Forelimb muscle (tissue), 1 donor: ENCODE data around the gene USP6NL. TPM values are rescaled to one million over a fixed set of nuclear protein-coding genes. Genes with fewer than 3 reads are reported as not detected.

Experiments
- DNase-seq: peaks from one replicate; pipeline ENCODE4 v3.0.0-alpha.2; 2013; ENCODE audit warnings: low read depth
- polyA plus RNA-seq: library from polyadenylated mRNA; unstranded; fragments of 120-200 nt; gene quantifications from one replicate; pipeline ENCODE4 v1.2.1, GENCODE V29; 2013; ENCODE audit not compliant: insufficient read length

Gene USP6NL
- polyA plus RNA-seq, 1 donor: 7.7 TPM

DNA sequence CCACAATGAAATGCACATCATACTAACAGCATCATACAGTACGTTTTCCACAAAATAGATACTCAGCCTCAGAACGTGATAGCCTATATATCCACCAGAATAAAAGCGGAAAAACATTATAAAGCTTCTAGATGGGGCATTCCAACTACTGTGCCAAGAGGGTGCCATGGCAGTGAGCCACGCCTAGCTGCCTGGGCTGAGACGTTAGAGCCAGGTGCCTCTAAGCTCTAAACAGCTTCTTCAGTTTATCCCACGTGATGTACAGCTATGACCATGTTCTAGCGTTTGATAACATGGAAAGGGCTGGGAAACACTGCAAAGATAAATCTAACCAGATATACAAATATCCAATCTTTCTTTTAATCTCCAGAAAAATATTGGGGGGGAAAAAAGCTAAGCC, 17.8 kb downstream of the USP6NL start:
- no peak for DNase-seq

DNA sequence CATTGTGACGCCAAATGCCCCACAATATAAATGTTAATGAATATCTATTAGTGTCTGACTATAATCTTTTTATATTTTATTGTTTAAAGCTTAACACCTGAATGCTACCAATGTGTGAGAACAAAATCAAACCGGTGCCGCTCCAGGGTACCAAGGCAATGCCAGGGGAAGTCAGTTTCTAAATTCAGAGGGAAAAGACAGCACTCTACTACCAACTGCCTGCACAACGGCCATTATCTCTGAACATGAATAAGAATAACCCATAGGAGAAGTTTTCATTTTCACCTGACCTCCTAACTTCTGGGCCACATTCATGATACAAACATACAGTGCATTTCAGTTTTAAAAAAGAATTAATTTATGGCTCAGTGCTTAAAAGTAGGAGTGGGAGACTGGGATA, 21.7 kb downstream of the USP6NL start:
- DNase-seq: no peak

DNA sequence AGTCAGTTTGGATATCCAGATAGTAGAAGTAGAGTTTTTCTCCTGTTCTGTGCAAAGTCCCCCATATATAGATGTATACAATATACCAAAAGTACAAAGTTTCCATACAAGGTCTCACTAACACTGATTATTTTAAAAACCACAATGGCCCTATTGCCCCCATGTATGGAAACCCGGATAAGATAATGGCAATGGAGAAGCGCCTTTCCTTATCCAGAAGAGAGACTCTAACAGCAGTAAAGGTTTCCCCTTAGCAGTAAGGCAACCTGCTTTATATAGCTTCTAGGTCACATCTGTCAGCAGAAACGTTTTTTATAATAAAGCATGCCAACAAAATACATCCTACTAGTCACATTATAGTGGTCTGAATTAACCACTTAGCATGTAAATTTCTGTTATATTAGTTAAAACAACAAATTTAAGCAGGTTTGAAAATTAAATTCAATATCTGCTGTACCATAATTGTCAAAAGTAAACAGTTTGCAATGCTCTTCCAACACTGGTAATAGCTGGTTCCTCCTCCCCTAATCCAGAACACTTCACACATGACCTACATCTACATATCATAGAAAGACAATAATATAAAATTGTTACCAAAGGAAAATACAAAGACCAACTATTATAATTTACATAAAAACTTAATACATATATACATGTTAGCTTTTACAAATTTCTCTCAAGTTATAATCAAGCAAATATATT, 22.4 kb downstream of the USP6NL start:
- DNase-seq: no peak

DNA sequence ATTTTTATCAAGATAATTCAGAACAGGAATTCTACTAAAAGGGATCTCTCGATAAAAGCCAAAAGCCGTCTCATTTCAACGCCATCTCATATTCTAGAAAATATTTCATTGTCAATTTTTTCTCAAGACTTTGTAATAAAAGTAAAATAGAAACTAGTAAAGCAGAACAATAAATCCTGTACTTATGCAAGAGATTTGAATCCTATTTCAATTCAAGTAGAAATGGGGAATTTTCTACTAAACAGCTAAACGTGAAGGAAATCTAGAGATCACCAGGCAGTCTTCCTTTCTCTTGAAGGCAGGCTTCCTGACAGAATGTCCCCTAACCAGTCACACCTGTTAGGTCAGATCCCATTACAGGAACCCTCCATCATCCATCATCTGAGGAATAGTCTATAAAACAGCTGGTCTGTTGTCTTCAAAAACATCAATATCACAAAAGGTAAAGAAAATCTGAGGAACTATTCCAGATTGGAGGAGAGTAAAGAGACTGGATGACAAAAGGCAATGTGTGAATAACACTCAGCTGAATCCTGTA, 23.7 kb downstream of the USP6NL start:
- DNase-seq: no peak

DNA sequence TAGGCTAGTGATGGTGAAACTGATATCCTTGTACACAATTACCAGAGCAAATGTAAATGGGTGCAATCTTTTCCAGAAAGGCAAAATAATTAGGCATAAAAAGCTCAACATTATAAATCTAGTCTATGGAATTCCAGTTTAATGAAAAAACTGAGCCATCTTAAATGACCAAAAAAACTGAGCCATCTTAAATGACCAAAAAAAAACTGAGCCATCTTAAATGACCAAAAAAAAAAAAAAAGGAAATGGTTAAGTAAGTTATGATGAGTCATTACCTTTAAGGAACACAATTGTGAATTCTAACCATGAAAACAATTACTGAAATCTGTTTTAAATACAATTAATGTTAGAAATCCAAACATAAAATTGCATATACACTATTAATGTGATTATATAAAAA, 25.3 kb downstream of the USP6NL start:
- DNase-seq: no peak

DNA sequence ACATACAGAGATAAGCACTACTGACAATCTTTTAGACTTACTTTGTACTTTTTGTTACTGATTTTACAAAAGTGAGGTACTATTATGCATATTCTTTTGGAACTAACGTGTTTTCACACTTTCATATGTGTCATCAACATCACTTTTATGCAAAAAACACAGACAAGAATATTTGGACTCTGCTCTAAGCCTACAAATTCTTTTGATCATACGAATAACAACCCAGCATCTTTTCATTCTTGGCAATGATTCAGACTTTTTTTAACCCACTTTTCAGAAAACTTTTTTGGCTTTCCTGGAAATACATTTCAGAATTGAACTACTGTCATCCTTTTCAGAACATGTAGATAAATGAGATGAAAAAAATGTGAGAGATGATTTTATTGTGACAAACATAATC, 30.2 kb downstream of the USP6NL start:
- DNase-seq: no peak

DNA sequence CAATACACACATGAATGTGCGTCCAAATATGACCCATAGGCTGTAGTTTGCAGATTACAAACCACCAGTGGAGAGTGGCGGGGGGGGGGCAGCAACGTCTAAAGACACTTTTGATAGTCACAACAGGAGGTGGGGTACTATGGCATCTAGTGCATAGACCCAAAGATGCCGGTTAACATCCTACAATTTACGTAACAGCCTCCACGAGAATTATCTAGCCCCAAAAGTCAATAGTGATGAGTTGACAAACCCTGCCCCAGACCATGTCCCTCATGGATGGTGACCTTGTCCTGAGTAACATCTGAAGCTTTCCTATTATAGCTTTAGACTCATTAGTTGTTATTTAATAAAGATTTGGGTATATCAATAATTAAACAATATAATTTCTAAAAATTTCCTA, 31.6 kb downstream of the USP6NL start:
- DNase-seq: no peak

DNA sequence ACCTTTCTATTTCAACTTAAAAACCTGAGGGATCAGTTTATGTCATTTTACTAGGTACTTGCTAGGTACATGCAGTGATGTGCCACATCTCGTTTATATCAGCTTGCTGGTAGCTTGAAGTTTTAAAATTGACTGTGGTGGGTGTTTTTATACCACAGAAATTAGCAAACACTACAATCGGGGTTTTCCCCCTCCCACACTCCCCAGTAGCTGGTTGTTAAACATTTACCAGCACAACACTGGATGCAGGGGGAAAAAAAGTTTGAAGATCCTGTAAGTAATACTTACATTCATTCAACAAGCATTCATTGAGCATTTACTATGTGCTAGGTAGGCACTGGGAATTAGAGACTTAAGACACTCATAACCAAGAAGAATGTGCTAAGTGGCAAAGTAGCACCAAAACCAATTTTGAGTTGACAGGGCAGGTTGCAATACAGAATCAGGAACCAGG, 32.6 kb downstream of the USP6NL start:
- no peak for DNase-seq

DNA sequence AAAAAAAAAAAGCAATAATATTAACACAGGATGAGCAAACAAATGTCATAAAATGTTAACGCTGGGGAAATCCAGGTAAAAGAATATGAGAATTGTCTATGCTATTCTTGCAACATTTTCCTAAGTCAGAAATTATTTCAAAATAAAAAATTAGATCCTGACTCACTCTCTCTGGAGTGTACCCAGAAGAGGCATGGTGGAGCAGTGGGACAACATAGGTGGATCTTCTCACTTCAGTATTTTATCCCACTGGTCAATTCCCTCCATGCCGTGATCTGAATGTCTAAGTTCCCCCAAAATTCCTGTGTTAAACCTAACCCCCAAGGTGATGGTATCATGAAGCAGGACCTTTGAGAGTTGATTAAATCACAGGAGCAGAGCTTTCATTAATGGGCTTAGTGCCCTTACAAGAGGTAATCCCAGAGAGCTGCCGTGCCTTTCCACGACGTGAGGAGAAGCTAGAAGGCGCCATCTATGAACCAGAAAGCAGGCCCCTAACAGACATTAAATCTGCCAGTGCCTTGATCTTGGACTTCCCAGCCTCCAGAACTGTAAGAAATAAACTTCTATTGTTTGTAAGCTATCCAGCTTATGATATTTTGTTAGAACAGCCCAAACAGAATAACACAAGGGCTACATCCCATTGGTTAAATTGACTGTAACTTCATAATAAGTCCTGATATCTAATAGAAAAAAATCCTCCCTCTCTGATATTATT, 35.2 kb downstream of the USP6NL start:
- DNase-seq: no peak

DNA sequence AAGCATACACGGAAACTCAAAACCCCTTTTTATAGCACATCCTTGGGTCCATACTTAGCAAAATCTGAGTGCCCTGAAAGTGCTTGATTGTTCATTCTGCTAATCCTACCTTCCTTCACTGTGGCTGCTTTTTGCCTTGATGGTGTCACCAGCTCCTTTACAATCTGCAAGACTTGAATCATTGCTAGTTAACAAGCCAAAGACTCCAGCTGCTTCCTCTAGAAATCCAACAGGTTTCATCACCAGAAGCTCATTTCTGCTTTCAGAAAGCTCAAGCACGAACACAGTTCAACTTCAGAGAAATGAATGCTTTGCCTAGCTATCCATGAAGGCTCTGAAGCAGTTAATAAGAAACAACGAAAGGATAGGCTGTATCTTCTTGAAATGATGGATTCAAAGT, 38.0 kb downstream of the USP6NL start:
- DNase-seq: no peak

DNA sequence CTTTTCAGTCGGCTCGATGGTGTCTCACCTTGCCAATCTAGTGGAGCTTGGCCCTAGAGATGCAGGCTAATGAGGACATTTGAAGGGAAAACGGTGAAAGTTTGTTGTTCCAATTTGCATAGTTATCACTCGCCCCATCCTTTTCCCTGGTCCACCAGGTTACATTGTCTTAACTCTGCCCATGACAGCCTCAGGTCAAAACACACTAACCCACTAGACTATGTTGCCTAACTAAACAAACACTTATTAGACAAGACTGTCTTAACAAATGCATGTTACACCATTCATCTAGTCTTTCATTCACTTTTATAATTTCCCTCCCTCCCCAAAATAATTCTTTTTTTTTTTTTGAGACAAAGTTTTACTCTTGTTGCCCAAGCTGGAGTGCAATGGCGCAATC, 40.7 kb downstream of the USP6NL start:
- no peak for DNase-seq

DNA sequence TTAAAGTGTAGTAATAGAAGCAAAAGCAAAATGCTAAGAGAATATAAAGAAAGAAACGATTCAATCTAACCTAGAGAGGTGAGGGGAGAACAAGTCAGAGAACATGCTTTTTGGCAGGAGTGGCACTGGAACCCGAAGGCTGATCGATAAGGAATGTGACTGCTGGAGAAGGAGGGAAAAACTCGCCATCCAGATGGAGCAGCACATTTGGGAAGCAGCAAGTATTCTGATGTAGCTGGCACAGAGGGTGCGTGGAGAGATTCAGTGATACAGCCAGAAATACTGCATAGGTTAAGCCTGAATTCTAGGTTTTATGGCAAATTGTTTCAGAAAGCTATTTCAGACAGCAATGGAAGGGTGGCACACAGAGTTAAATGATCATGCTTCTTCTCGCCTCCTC, 42.0 kb downstream of the USP6NL start:
- DNase-seq: no peak

DNA sequence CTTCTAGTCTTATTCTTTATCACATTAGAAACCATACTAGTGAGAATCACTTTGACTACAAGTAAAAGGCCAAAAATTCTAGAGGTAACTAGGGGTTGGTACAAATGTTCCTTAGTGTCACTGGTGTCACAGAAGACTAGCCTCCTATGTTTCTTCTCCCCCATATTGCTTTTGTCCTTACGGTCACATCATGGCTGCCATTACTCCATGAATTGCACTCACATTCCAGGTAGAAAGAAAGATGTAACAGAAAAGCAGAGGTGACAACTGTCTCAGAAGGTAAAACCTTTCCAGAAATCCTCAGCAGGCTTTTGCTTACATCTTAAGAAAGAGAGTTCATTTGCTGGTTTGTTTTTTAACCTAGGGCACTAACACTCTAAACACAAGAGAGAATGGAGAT, 42.9 kb downstream of the USP6NL start:
- DNase-seq: no peak

DNA sequence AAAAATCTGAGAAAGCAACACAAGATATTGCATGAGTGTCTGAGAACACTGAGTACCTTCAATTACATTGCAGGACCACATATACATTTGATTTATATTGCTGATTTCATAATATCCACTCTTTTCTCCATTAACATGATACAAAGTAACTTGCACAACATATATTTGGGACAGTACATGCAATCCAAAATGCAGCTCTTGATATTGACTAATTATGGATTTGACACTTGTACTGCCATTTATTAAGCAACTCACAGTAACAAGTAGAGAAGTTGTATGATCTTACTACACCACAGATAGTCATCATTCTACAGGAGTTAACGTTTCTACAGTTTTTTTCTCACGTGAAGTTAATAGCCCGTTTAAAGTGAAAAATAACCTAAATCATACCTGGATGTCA, 46.7 kb downstream of the USP6NL start:
- DNase-seq: no peak

DNA sequence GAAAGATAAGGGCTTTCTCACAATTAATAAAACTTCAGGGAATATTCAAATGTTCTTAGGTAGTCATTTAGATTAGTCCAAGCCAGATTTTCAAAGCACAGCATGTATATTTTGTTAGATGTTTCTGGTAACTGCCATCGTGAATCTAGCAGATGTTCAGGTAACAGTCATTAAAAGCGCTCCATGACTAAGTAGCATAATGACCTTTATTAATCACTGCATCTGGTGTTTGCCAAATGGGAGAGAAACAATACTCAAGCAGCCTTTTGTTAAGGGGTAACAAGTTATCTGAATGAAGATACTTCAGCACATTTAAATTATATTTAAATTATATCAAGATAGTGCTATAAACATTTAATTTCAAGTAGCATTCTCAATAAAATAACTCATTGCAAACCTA, 47.5 kb downstream of the USP6NL start:
- DNase-seq: no peak

DNA sequence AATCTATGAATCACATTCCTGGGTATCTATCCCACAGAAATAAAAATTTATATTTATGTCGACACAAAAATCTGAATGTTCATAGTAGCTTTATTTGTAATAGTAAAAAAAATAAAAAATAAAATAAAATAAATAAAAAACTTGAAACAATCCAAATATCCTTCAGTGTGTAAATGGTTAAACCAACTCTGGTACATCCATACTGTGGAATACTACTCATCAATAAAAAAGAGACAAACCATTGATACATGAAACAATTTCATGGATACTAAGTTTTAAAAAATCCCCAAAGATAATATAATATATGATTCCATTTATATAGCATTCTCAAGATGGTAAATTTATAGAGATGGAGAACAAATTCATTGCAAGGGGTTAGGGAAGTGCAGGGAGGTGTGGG, 48.6 kb downstream of the USP6NL start:
- DNase-seq: no peak

DNA sequence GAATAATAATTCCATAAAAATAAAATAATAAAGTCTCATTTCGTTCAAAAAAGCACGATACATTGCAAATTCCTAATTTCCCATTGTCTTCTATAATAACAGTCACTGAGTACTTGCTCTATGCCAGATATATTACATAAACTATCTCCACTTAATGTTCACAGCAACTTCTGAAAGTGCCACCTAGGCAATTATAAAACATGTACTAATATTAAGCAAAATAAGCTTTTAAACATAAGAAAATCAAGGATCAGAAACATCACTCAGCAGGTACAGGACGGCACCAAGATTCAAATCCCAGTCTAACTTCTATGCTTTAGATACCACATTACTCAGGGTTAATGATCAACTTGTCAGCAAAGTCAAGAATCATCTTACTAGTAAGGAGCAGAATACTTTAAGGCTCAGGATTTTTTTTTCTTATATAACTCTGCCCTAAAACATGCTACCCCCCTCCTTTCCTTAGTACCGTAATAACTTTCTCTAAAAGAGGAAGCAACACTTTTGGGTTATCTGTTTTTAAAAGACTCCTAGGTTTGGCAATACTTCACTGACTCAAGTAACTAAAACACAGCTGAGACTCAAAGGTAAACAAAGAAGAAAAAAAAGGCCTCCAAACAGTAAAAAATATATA, 51.3 kb downstream of the USP6NL start:
- DNase-seq: no peak

DNA sequence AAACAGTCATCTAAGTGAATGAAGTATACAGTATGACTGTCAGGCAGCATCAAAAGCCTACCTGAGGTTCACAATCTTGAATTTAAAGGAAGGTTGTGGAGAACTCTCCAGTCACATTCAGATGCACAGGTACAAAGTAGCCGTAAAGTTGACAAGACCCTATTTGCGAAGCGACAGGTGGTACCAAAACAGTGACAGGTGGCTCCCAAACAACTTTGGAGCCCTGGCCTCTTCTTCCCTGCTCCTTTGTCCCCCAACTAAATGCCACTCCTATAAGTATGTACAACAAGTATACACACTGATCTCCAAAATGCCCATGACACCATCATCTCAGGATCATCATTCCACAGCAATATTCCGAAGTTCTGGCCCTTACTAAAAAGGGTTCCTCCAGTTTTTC, 53.5 kb downstream of the USP6NL start:
- DNase-seq: no peak

DNA sequence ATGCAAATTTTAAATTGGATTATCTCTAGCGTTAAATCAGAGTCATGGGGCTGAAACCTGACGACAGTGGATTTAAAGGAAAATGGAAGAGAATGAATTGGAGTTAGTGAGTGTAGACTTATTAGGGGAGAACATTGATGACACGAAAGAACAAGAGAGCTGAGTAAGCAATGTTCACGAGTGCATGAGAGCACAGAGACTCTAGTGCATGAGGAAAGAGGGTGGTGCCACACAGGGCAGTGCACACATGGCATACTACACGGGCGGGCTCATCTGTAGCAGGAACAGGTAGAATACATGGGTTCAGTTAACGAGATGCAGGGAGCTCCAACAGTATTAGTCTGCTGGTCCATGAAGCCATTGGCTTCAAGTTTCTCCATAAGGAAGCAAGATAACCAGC, 53.9 kb downstream of the USP6NL start:
- no peak for DNase-seq

DNA sequence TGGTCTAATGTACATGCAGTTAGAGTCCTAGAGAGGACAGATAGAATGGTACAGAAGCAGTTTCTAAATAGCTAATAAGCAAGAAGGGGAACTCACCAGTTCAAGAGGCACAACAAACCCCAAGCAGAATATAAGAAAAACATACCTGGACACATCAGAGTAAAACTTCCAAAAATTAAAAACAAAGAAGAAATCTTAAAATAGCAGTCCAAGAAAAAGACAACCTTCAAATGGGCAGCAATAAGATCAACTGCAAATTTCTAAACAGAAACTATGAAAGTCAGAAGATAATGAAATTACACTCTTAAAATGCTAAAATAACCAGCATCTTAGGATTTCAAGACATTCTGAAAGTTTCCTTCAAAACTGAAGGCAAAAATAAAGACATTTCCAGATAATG, 55.9 kb downstream of the USP6NL start:
- DNase-seq: no peak

DNA sequence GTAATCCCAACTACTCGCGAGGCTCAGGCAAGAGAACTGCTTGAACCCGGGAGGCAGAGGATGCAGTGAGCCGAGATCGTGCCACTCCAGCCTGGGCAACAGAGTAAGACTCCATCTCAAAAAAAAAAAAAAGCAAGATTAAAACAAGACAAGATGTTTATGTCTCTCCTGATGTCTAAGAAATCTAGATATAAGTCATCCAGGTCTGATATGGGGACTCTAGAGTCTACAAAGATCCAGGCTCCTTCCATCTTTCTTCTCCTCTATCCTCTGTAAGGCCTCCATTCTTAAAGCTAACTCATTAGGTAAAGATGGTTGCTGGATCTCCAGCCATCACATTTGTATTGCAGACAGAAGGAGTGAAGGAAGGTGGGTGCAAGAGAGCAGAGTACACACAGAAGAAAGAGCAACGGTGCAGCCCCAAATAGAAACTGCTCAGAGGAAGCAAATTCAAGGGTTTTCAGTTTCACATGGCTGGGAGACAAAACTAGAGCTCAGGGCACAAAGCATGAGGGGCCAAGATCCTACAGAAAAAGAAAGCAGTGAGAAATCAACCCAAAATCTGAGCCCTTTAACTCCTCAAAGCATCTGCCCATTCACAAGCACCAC, 57.6 kb downstream of the USP6NL start:
- no peak for DNase-seq

DNA sequence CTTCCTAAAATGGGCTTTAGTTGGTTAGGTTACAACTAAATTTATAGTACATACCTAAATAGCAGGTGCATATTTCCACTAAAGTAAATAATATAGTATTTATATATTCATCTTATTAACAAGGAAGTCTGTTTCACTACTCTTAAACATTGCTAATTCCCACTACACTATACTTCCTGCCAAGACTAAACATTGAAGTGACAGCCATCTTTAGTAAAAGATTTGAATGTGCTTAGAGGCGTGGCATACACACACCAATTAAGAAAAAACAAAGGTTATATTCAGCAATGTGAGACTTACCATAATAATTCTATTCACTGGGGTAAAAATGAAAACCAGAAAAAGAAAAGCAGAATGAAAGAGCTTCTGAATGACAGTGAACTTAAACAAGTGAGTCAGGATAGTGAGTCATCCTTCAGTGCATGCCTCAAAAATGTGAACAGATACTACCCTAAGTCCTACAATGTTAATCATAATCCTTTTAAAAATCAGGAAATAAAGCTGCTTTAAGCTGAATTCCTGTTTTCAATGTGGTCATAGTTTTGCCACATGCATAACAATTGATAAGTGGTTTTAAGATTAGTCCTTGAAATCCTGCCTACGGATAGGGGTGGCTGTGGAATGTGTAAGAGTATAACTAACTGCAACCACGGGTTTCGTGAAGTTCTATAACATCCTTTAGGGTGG, 59.4 kb downstream of the USP6NL start:
- no peak for DNase-seq
